Renal pelvis (tissue), 4 donors: ENCODE results near the gene SVOPL. TPM values are rescaled to one million over a fixed set of nuclear protein-coding genes. Genes with fewer than 3 reads are reported as not detected.

Experiments
- DNase-seq: peaks from one replicate; pipeline ENCODE4 v3.0.0-alpha.2; 2013
- polyA plus RNA-seq, 3 donors: library from polyadenylated mRNA; unstranded; fragments of 120-200 nt; gene quantifications; one replicate each; pipeline ENCODE4 v1.2.1, GENCODE V29; 2013; ENCODE audit not compliant: insufficient read length in 3 of 3

The SVOPL gene
- polyA plus RNA-seq, 3 donors = 3.2 to 3.6 (median 3.4) TPM

GRCh38 chr7:138607216-138608126 lies 93.7 kb downstream of the SVOPL start:
- no peak for DNase-seq

DNA sequence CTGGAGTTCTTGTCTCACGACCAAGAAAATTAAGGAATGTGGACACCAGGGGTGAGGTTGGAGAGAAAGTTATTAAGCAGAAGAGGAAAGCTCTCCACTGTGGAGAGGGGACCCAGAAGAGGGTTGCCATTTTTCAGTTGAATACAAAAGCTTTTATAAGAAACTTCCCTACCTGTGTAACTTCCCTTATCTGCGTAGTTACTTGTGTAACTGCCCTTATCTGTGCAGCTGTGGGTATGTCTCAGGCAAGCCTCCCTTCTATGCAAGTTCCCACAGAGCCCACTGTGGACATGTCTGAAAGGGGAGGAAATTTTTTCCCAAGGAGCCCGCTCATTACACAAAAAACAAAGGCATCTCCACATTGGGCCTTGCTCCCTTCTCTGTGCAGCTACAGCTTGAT lies 94.9 kb downstream of the SVOPL start:
- no peak for DNase-seq

DNA sequence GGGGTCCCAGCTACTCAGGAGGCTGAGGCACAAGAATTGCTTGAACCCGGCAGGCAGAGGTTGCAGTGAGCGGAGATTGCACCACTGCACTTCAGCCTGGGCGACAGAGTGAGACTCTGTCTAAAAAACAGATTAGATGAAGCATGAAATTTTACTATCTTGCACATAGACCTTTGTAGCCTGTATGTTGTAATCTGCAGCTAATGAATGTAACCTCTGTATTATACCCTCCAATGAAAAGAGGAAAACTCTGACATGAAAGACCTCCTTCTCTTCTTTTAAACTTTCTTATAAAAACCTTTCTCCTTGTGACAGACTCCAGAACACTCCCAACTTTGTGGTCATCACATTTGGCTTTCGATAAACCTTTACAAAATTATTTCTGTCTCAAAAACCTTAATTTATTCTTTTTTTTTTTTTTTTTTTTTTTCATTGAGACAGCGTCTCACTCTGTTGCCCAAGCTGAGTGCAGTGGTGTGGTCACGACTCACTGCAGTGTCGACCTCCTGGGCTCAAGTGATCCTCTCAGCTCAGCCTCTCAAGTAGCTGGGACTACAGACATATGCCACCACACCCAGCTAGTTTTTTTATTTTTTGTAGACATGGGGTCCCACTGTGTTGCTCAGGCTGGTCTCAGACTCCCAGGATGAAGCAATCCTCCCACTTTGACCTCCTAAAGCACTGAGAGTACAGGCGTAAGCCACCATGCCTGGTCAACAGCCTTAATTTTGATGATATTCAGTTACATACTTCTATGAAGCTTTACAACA lies 97.4 kb downstream of the SVOPL start:
- no peak for DNase-seq

DNA sequence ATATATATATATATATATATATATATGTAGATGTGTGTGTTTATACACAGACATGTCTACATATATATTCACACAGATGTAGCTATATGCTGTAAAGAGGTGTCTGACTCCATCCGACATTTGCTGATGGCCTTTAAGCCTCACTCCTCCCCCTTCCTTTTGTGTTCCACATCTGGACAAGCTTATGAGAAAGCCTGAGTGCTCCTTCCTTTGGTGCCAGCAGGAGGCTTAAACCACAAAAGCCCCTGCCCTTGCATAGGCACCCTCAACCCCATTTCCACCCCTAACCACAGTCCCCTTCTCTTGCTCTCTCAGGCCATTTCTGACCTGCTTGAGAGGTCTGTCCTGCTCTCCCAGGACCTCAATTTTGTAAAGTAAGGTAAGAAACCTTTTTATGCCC lies 98.7 kb downstream of the SVOPL start:
- no peak for DNase-seq

GRCh38 chr7:138595454-138595853 lies 105.7 kb downstream of the SVOPL start:
- no peak for DNase-seq

- no peak for DNase-seq
Observed at GRCh38 chr7:138590154-138590553, 111.0 kb downstream of the SVOPL start.

DNA sequence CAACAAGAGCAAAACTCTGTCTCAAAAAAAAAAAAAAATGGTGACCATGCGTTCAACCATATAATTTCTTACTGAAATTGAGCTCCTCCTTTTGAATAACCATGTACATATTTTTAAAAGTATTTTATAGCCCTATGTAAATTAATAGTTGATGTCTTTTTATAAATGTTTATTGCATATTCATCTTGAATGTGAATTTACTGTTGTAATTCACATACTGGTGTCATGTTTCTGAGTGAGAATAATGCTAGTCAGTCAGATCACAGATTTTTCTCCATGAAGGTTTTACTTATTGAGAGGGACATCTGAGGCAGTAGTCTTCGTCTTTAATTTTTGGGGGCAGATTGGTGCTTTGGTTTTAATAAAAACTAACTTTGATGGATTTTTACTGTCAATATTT lies 112.2 kb downstream of the SVOPL start:
- no peak for DNase-seq

- DNase-seq = no peak
Observed at GRCh38 chr7:138587485-138587884, 113.7 kb downstream of the SVOPL start.

DNA sequence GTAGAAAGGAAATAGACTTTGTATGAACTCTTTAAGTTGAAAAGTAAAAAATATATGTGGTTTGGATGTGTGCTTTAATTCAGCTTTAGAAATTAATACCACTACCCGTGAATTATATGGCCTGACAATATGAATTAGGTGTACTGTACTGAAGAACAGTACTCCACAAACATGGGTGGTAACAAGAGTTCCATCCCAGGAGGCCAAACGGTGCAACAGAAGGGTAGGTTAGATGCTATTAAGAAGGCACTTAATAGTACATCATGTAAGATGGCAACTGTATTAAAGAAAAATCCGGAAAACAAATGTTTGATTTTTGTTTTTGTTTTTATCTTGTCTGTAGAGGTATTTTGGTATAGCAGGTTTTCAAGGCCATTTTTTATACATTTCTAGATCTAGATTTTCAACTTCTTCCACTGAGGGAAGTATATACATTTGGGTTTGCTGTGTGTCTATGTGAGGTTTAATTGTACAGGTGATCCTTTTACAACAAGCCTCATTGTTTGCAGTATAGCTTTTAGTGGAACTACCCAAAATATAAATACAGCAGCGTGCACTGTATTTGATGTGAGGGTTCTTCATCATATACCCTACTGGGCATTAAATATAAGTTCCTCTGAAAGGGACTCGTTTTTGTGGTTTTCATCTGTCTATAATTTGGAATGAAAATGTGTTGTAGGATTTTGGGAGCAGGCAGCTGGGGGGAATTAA lies 115.7 kb downstream of the SVOPL start:
- no peak for DNase-seq

DNA sequence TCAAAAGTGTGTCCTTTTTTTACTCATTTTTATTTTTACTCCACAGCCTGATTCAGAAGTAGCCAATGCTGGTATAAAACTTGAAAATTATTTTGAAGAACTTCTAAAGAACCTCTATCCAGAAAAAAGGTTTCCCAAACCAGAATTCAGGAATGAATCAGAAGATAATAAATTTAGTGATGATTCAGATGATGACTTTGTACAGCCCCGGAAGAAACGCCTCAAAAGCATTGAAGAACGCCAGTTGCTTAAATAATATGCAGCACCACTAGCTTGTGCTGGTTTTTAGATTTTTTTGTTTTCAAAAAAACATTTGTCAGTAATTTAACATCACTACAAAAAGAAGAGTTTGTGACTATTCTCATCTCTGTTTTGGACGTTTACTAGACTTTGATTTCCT lies 116.5 kb downstream of the SVOPL start:
- no peak for DNase-seq

DNA sequence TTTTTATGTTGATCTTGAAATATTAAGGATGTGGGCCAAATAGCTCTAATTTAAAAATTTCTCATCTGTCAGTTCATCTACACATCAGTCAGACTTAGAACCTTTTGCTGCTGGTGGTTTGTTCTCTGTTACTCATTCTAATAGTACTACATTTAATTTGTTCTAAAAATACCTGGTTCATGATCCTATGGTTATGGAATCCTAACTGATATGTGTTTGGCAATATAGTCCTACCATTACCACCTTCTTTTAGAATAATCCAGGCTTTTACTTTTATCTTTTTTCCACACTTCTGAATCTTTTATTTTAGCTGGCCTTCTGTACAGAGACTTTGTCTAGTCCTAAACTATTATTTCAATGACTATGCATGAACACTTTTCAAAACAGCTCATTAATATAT lies 116.9 kb downstream of the SVOPL start:
- DNase-seq = no peak

DNA sequence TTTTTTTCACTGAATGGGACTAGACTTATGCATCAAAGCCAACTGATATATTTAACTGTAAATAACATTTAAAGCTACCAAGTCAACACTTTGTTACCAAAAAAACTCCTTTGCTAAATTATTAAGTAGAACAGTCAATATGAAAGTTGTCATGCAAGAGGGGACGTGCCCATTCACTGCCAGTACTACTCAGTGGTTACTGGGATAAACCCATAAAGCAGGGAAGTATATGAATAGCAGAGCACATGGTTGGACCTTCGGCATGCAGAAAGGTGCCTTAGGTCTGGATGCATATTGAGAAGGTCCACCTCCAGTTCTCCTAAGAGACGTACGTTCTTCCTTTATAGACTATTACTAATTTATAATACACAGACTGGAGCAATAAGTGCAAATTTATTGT lies 120.1 kb downstream of the SVOPL start:
- no peak for DNase-seq

DNA sequence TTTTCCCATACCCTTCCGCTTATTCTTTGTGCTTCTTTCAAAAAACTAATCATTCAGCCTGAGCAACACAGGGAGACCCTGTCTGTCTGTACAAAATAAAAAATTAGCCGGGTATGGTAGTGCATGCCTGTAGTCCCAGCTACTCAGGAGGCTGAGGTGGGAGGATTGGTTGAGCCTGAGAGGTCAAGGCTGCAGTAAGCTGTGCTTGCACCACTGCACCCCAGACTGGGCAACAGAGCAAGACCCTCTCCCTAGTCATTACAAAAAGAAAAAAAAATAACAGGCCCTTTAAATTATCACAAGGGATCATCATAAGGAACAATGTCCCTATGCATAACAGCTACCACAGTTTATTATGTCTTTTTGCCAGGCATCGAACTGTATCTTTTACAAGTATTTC lies 121.5 kb downstream of the SVOPL start:
- DNase-seq = no peak

DNA sequence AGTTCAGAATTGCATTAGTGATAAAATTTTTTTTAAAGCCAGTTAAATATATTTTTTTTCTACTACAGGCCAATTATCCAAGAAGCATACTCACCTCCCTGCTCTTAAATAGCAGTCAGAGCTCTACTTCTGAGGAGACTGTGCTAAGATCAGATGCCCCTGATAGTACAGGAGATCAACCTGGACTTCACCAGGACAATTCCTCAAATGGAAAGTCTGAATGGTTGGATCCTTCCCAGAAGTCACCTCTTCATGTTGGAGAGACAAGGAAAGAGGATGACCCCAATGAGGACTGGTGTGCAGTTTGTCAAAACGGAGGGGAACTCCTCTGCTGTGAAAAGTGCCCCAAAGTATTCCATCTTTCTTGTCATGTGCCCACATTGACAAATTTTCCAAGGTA lies 122.0 kb downstream of the SVOPL start:
- DNase-seq = no peak

DNA sequence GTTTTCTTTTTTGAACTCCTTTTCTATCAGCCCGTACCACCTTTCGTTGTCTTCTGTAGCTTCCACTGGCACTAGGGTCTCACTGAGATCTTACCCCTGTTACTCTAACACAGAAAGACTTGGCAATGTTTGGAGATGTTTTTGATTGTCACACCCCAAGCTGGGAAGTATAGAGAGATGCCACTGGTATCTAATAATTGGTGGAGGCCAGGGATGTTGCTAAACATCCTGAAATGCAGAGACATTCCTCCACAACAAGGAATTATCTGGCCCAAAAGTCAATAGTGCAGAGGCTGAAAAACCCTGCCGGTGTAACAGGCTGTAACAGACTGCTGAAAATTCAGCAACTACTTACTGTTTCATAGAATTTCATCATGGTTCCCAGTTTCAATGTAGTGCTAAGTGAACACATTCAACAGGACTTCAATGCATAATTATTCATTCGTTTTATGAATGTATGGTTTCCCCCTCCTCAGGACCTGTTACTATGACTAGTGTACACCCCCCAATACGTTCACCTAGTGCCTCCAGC lies 125.2 kb downstream of the SVOPL start:
- DNase-seq = no peak

- no peak for DNase-seq
Observed at GRCh38 chr7:138573741-138574140, 127.4 kb downstream of the SVOPL start.

DNA sequence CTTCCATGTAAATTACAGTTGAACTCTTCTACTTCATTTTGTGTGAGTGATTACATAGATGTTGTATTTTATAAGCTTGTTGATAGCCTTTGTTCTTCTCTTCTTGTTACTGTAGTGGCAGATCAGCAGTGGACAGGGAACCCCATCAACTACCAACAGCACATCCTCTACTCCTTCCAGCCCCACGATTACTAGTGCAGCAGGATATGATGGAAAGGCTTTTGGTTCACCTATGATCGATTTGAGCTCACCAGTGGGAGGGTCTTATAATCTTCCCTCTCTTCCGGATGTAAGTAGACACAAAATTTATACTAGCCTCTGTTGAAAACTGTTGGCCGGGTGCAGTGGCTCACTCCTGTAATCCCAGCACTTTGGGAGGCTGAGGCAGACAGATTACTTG lies 130.4 kb downstream of the SVOPL start:
- DNase-seq = no peak

- no peak for DNase-seq
Observed at GRCh38 chr7:138569418-138569817, 131.7 kb downstream of the SVOPL start.

DNA sequence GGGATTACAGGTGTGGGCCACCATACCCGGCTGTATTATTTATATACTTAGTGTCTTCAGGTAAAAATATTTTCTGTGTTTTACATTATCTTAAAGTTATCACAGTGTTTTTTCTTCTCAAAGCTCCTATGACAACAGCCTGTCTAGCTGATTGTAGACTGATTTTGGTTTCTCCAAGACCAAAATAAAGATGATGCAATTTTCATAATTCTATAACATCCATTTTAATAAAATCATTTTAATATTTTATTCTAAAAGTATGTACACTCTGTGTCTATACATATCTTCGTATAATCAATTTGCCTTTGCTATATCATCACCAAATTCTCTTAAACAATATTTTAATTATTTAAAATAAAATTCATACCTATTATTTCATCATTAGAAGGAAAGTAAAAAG lies 132.5 kb downstream of the SVOPL start:
- DNase-seq = no peak

DNA sequence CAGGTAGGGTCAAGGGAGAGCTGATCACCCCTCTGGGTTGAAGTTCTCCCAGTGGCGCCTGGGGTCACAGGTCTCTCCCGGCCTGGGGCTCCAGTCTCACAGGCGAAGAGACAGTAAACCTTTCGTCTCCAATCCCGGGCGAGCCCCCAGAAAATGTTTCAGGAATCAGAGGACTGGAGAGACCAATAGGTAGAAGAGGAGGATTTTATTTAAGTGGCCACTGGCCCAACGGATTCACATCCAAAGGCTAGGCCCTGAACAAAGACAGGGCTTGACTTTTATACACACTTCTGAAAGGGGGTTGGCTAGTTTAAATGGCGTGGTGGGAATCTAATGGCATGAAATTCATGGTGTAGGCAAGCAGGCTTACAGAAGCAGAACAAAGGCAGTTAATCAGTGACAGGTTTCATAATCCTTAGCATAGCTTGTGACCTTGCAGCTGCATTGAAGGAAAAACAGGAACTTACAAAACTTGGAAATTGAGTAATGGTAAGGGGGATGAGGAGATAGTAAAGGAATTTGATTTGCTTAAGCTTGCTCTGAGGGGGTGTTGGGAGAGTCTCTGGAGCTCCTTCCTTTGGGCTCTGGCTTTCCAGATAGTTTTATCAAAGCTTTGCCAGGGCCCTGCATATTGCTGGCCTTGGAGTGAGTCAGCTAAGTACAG lies 135.6 kb downstream of the SVOPL start:
- DNase-seq = no peak

DNA sequence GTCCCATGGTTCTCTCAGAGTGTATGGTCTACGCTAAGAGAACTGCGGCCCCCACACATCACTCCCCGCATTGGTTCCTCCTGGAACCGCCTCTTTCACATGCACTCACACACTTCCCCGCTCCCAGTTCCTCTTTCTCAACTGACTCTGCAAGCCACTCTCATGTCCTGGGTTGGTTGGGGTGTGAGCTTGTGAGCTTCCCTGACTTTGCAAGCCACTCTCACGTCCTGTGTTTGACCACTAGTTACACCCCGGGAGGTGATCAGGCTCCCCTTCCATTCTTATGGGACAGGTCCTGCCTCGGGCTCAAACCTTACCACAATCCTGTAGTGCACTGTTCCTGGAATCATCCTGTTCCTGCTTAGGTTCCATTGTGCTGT lies 136.1 kb downstream of the SVOPL start:
- no peak for DNase-seq

GRCh38 chr7:138564365-138564764 lies 136.8 kb downstream of the SVOPL start:
- no peak for DNase-seq
